Kidney epithelial cell (primary cell): Measurements from ENCODE around the gene NBAS. TPM values are rescaled to one million over a fixed set of nuclear protein-coding genes. Genes with fewer than 3 reads are reported as not detected.

Experiments used
- DNase-seq: peaks from one replicate; pipeline ENCODE4 v3.0.0-alpha.2; 2010; ENCODE audit warnings: low read depth
- H3K27me3 ChIP-seq: 2 replicates; pipeline ENCODE4 v1.6.0; 2011; ENCODE audit warnings: low read length; ENCODE audit not compliant: control insufficient read depth, insufficient read depth
- H3K36me3 ChIP-seq: 2 replicates; pipeline ENCODE4 v1.5.1; 2011; ENCODE audit warnings: low read length; ENCODE audit not compliant: control insufficient read depth, insufficient read depth
- H3K4me3 ChIP-seq: 2 replicates; pipeline ENCODE4 v1.5.1; 2011; ENCODE audit warnings: low read depth, mild to moderate bottlenecking, control low read depth, low read length
- CTCF ChIP-seq: IDR thresholded peaks from 2 replicates; pipeline ENCODE4 v1.5.1; 2011; ENCODE audit warnings: mild to moderate bottlenecking, moderate library complexity, low read length, control low read depth, inconsistent platforms; ENCODE audit not compliant: insufficient read depth, poor library complexity, severe bottlenecking
- total RNA-seq: library from RNA; depleted of rRNA; stranded (reverse); fragments of >200 nt; gene quantifications from 2 replicates; pipeline ENCODE4 v1.2.3, GENCODE V29; 2015

Gene NBAS
- total RNA-seq, 1 donor from 2014 or later: 67.0 TPM

- H3K27me3 ChIP-seq: no peaks in the 10 kb centered on the region
- H3K36me3 ChIP-seq: no peaks in the 10 kb centered on the region
- DNase-seq: no peak
- H3K4me3 ChIP-seq: no peak overlapping the region
- TF ChIP-seq CTCF: no peak
Observed at GRCh38 chr2:15142069-15142689, 419.0 kb downstream of the NBAS start.

GRCh38 chr2:15141211-15141610 is 419.9 kb downstream of the NBAS start:
- Histone ChIP-seq H3K36me3 (no peaks in the 10 kb centered on the region), H3K4me3 (no peak overlapping the region), H3K27me3 (no peaks in the 10 kb centered on the region)
- DNase-seq: no peak
- TF ChIP-seq CTCF: no peak

- no peak for TF ChIP-seq CTCF
- Histone ChIP-seq H3K27me3 (no peaks in the 10 kb centered on the region), H3K36me3 (no peaks in the 10 kb centered on the region), H3K4me3 (no peak overlapping the region)
- DNase-seq: no peak
Observed at GRCh38 chr2:15136639-15137038, 424.5 kb downstream of the NBAS start.

GRCh38 chr2:15134957-15135356 is 426.2 kb downstream of the NBAS start:
- Histone ChIP-seq H3K4me3 (no peak overlapping the region), H3K27me3 (no peaks in the 10 kb centered on the region), H3K36me3 (no peaks in the 10 kb centered on the region)
- DNase-seq: no peak
- no peak for TF ChIP-seq CTCF

- TF ChIP-seq CTCF: no peak
- Histone ChIP-seq H3K36me3 (no peaks in the 10 kb centered on the region), H3K4me3 (no peak overlapping the region), H3K27me3 (no peaks in the 10 kb centered on the region)
- DNase-seq: no peak
Observed at GRCh38 chr2:15133461-15133860, 427.7 kb downstream of the NBAS start.

- Histone ChIP-seq H3K4me3 (no peak overlapping the region), H3K27me3 (no peaks in the 10 kb centered on the region), H3K36me3 (no peaks in the 10 kb centered on the region)
- TF ChIP-seq CTCF: no peak
- DNase-seq: no peak
Observed at GRCh38 chr2:15128846-15129245, 432.3 kb downstream of the NBAS start.
